GM18511 (cell line): Measurements from ENCODE around the gene OR10G2.
"Not testable (repeated sequence)": the region's sequence is repeated elsewhere in the genome, so short reads cannot be mapped to it uniquely, and the experiment has no call there.

ENCODE experiments used
- ATAC-seq: cut with Tn5 transposase; IDR thresholded peaks from one replicate; pipeline ENCODE4 v1.9.1; 2021; ENCODE audit warnings: mild to moderate bottlenecking, moderate library complexity; ENCODE audit not compliant: unreplicated experiment

Gene OR10G2, protein sequence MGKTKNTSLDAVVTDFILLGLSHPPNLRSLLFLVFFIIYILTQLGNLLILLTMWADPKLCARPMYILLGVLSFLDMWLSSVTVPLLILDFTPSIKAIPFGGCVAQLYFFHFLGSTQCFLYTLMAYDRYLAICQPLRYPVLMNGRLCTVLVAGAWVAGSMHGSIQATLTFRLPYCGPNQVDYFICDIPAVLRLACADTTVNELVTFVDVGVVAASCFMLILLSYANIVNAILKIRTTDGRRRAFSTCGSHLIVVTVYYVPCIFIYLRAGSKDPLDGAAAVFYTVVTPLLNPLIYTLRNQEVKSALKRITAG

GRCh38 chr14:21634840-21635239 is at the start of gene OR10G2:
OR10G2 (minus strand) TSS chr14:21634940; CDS start chr14:21634842, 98 bp downstream.
- no peak for ATAC-seq

- no peak for ATAC-seq
These were observed 45.3 kb upstream of the OR10G2 start for GRCh38 chr14:21680072-21680471.

GRCh38 chr14:21675566-21675965 is 40.8 kb upstream of the OR10G2 start:
- ATAC-seq: no peak

- no peak for ATAC-seq
These were observed 39.0 kb upstream of the OR10G2 start, which contains the start of gene OR4E1 for GRCh38 chr14:21673718-21674117. OR4E1 (minus strand) TSS chr14:21673818; CDS start chr14:21670935, 2,883 bp downstream.

GRCh38 chr14:21672116-21672515 is 37.4 kb upstream of the OR10G2 start:
- no peak for ATAC-seq

- ATAC-seq: no peak
These were observed 36.6 kb upstream of the OR10G2 start for GRCh38 chr14:21671371-21671770.

- no peak for ATAC-seq
These were observed 34.5 kb upstream of the OR10G2 start for GRCh38 chr14:21669284-21669683.

- ATAC-seq: no peak
These were observed 33.6 kb upstream of the OR10G2 start for GRCh38 chr14:21668377-21668776.

DNA sequence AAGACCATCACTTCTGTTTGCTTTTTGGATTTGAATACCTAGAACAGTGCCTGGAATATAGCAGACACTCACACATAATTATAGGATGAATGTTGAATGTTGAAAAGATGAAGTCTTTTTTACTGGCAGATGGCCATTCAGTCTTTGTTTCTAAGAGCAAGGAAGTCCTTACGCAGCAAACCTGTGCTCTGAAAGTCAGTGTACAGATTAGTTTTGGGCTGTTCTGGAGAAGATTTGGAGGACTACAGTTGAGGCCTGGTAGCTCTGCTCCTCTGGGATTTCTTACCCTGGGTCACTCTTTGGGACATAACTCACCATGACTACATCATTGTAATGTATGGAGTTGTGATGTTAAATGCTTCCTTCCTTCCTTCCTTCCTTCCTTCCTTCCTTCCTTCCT is 22.2 kb upstream of the OR10G2 start:
- ATAC-seq: no peak

DNA sequence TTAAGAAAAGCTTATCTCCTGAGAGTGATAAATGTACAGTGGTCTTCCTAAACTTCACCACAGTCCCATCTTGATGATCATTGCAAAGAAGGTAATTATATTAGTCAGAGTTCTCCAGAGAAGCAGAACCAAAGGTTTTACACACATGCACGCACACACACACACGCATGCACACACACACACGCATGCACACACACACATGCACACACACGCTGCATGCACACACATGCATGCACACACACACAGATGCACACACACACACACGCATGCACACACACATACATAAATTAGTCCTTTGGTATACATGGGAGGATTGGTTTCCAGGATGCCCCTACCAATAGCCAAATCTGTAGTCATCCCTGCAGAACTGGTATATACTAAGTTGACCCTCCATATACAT is 19.5 kb upstream of the OR10G2 start:
- no peak for ATAC-seq

DNA sequence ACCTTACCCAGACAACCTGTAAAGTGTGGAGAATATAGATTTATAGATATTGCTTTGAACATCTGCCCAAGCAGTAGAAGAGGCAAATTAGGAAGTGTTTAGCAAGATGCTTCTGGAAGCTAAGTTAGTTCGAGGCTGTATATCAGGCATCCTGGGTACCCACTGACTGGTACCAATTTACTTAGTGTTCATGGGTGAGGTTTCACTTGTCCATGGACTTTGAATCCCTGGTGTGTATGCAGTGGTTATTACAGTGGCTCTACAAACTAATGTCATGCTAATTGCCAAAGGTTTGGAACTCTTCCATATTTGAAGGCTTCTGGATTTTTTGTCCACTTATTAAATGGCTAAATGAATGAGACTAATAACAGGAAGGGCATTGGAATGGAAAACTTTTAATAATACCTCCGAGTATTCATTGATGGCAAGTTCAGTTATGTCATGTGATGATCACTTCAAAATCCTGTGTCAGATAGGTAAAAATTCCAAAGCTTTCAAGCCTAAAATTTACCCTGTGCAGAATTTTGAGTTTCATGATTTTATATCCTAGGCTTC is 18.7 kb upstream of the OR10G2 start, which contains the start of gene OR4E2:
TSS of gene OR4E2 (plus strand) at position 505 of the 555 bp plus-strand sequence. CDS start 11,248 bp downstream, outside the sequence.
- no peak for ATAC-seq

GRCh38 chr14:21652209-21652808 is 17.6 kb upstream of the OR10G2 start:
- no peak for ATAC-seq

DNA sequence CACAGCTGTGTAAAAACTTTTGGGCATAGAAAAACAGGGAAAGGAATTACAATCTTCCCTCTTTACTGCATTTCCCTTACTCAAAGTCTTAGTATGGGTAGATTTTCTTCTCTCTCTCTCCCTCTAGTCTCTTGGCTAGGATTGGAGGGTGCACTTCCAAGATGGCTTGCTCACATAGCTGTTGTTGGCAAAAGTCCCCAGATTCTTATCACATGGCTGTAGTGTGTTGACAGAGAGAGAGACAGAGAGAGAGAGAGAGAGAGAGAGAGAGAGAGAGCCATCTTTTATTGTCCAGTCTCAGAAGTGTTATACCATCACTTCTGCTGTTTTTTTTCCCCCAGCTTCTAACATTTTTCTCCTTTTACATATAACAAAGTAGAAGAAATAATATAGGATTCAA is 12.6 kb upstream of the OR10G2 start:
- ATAC-seq: no peak

DNA sequence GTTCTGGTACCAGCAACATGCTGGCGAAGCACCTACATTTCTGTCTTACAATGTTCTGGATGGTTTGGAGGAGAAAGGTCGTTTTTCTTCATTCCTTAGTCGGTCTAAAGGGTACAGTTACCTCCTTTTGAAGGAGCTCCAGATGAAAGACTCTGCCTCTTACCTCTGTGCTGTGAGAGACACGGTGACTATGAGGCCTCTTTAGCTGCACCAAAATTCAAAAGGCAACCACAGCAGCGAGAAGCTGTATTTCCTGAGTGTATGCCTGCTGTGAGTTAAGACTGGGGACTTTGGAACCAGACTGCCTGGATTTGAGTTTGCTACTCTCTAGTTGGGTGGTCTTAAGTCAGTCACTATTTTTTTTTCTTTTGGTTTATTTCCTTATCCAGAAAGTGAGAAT is 8.7 kb upstream of the OR10G2 start:
- ATAC-seq: no peak

DNA sequence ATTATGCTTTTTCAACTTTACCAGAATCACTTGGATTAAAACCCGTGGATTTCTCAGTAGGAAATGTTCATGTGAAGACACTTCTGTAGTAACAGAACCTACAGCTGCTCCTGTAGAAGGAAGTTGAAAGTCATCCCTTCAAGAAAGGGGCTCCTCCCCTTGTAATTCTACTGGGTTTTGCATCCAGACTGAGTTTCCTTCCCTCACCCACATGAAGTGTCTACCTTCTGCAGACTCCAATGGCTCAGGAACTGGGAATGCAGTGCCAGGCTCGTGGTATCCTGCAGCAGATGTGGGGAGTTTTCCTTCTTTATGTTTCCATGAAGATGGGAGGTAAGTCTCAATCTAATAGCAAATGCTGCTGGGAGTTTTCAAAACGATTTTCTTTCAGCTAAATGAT is 7.9 kb upstream of the OR10G2 start:
- ATAC-seq: no peak

DNA sequence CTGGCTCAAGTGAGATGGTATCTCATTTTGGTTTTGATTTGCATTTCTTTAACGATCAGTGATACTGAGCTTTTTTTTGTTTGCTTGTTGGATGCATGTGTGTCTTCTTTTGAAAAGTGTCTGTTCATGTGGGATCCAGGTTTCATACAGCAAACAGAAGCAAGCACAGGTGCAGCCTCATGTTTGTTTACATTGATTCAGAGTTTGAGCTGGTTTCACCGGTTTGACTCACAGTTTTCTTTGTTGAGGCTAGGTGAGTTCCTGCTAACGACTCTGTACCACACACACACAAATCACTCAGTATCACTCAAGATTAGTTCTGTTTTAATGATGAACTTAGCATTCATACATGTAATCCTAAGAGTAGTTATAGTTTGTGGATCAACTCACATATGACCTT is 3.7 kb downstream of the OR10G2 start:
- ATAC-seq: no peak

GRCh38 chr14:21630503-21630902 is 4.2 kb downstream of the OR10G2 start:
- ATAC-seq: not testable (repeated sequence)

DNA sequence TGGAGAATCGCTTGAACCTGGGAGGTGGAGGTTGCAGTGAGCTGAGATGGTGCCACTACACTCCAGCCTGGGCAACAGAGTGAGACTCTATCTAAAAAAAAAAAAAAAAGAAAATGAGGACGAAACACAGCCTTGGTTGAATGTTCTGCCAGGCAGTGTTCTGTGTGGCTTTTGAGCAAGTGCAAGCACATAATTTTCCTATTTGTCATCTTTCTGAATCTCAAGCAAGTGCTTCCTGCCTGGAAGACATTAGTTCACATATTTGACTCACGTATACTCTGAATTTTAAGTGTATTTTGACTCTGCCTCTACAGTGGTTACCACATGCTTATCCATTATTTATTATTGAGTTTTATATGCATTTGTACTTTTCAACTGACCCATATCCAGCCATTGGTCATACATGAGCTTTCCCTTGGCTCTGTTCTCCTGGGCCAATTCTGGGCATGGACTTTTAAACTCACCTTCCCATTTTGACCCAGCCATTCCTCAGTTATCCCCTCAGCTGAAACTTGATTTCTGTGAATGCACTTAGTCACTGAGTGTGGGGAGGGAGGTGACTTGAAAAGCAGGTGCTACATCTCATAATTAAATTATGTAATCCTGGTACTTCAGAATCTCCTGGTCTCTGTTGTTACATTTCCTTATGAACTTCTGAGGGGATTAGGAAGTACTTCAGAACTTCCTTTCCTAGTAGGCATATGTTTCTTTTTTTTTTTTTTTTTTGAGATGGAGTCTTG is 8.1 kb downstream of the OR10G2 start:
- ATAC-seq: no peak

GRCh38 chr14:21617614-21618013 is 17.1 kb downstream of the OR10G2 start:
- no peak for ATAC-seq

- ATAC-seq: no peak
These were observed 20.5 kb downstream of the OR10G2 start for GRCh38 chr14:21614240-21614639.

DNA sequence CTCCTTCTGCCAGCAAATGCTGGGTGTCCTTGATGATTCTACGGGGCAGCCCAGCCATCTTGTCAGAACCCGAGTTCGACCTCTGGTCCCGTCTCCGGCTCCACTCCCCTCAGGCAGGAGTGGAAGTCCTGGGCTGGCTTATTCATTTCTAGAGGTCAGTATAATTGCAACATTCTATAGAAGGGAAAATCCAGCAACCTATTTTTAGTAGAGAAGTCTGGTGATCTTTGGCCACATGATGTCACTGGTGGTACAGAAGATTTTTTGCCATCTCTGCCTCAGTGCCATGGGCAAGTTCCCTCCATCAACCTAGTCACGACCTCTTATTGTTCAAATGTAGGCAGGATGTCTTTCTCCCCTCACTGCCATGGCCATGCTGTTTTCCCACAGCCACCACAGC is 22.4 kb downstream of the OR10G2 start:
- ATAC-seq: no peak
